ENCODE results near the gene MIOX. TPM values are rescaled to one million over a fixed set of nuclear protein-coding genes. Genes with fewer than 3 reads are reported as not detected.
A peak's percentile ranks its signal among the peaks of the same experiment; 100 is the strongest.

Gene MIOX
- total and polyA plus RNA-seq, 2 of the 13 experiments (the other 11 are each of a cell fraction or from before 2014, with no cell fraction given), result 1.5 to 2.9 TPM

- TF ChIP-seq ZNF784 (CRISPR knock-in tag; IDR thresholded peaks at IDR 0.05; ENCODE audit: borderline replicate concordance) (no peak), SOX6 (IDR thresholded peaks at IDR 0.05) (no peak), SOX6 (CRISPR knock-in tag; IDR thresholded peaks at IDR 0.05) (no peak; the same call in 1 of the 2 replicates), FOXK1 (CRISPR knock-in tag; IDR thresholded peaks at IDR 0.05; ENCODE audit: borderline replicate concordance, low read depth) (no peak), STAT5B (CRISPR knock-in tag; IDR thresholded peaks at IDR 0.05) (no peak), MAFK (conservative IDR thresholded peaks at IDR 0.05 in 1 of 2, IDR thresholded peaks at IDR 0.05 in 1 of 2; ENCODE audit: low read length in 2 of 2) (no peak), ZNF780A (CRISPR knock-in tag; IDR thresholded peaks at IDR 0.05) (no peak), DNMT3B (CRISPR knock-in tag; conservative IDR thresholded peaks at IDR 0.05) (no peak), NAIF1 (CRISPR knock-in tag; IDR thresholded peaks at IDR 0.05; ENCODE audit: borderline replicate concordance) (no peak), CREBL2 (CRISPR knock-in tag; IDR thresholded peaks at IDR 0.05; ENCODE audit: borderline replicate concordance) (no peak), GFI1 (CRISPR knock-in tag; IDR thresholded peaks at IDR 0.05; ENCODE audit: borderline replicate concordance) (no peak), SAFB2 (CRISPR knock-in tag; IDR thresholded peaks at IDR 0.05; ENCODE audit: borderline replicate concordance, low read depth) (no peak), ZNF724P (CRISPR knock-in tag; IDR thresholded peaks at IDR 0.05; ENCODE audit: borderline replicate concordance) (no peak), ZNF777 (CRISPR knock-in tag; IDR thresholded peaks at IDR 0.05) (peak; percentile 43; the same call in 1 of the 2 replicates), RBM22 (optimal IDR thresholded peaks at IDR 0.05; ENCODE audit: low read length) (no peak), ZNF513 (CRISPR knock-in tag; conservative IDR thresholded peaks at IDR 0.05) (no peak), TP53 (CRISPR knock-in tag; conservative IDR thresholded peaks at IDR 0.05) (no peak), LCORL (IDR thresholded peaks at IDR 0.05) (no peak), LCORL (CRISPR knock-in tag; IDR thresholded peaks at IDR 0.05) (peak; percentile 80), ZNF720 (CRISPR knock-in tag; IDR thresholded peaks at IDR 0.05) (no peak), AKAP8 (CRISPR knock-in tag; IDR thresholded peaks at IDR 0.05) (no peak), ZSCAN30 (CRISPR knock-in tag; IDR thresholded peaks at IDR 0.05) (no peak), PBX2 (CRISPR knock-in tag; IDR thresholded peaks at IDR 0.05) (no peak), ZFAT (CRISPR knock-in tag; conservative IDR thresholded peaks at IDR 0.05) (no peak), ZNF619 (CRISPR knock-in tag; IDR thresholded peaks at IDR 0.05) (no peak), TCF12 (IDR thresholded peaks at IDR 0.05) (no peak), TCF12 (CRISPR knock-in tag; IDR thresholded peaks at IDR 0.05) (no peak), ZSCAN20 (CRISPR knock-in tag; IDR thresholded peaks at IDR 0.05; ENCODE audit: borderline replicate concordance) (no peak), POLR2AphosphoS5 (IDR thresholded peaks at IDR 0.05; ENCODE audit: low read depth, low read length) (no peak)
Measured at GRCh38 chr22:50498322-50498890, 11.7 kb downstream of the MIOX start (continued).
